Measurements from ENCODE around the gene TAS2R40. TPM values are rescaled to one million over a fixed set of nuclear protein-coding genes. Genes with fewer than 3 reads are reported as not detected.
A peak's percentile ranks its signal among the peaks of the same experiment; 100 is the strongest.

The TAS2R40 gene
- total and polyA plus RNA-seq, 4 donors: 0.07 TPM; not detected in 3

- Histone ChIP-seq H3K27me3 (ENCODE audit: control insufficient read depth in 3 of 3, insufficient read depth in 3 of 3, low read length in 2 of 3) (peaks cover 0 to 5% (median 0%) of the 10 kb centered on the region in 3 donors), H3K4me3 (no peak overlapping the region), H3K9me3 (ENCODE audit: control insufficient read depth in 4 of 4, insufficient read depth in 3 of 4, low read length in 3 of 4) (peaks cover 0 to 5% (median 1%) of the 10 kb centered on the region in 4 donors), H3K36me3 (ENCODE audit: control insufficient read depth in 4 of 4, insufficient read depth in 4 of 4, low read length in 4 of 4) (no peaks in the 10 kb centered on the region), H3K4me1 (ENCODE audit: control insufficient read depth in 5 of 5, insufficient read depth in 5 of 5, low read length in 5 of 5) (peaks cover 0 to 8% (median 0%) of the 10 kb centered on the region in 5 donors), H3K27ac (ENCODE audit: low read depth in 1 of 2, low read length in 1 of 2) (no peak overlapping the region), H3K9ac (ENCODE audit: insufficient read depth in 1 of 2, low read length in 2 of 2) (no peak overlapping the region)
- WGBS, 2 donors: 92 to 97% methylated on average over 1 of the region's 1 CpG
- ATAC-seq (ENCODE audit: insufficient read depth, low FRiP score) (no peak), DNase-seq (no peak)
- no peak for TF ChIP-seq CTCF (IDR thresholded peaks at IDR 0.05; ENCODE audit: control extremely low read depth, extremely low read depth)
Measured at GRCh38 chr7:143238289-143238980, 16.6 kb downstream of the TAS2R40 start.

- peak; percentile 37 for ATAC-seq (ENCODE audit: insufficient read depth, low FRiP score)
Measured at GRCh38 chr7:143239813-143240212, 18.0 kb downstream of the TAS2R40 start.

GRCh38 chr7:143240291-143241168 is 18.7 kb downstream of the TAS2R40 start:
- Histone ChIP-seq H3K4me1 (ENCODE audit: control insufficient read depth in 5 of 5, insufficient read depth in 5 of 5, low read length in 5 of 5) (peaks cover 0 to 13% (median 0%) of the 10 kb centered on the region in 5 donors), H3K27me3 (ENCODE audit: control insufficient read depth in 3 of 3, insufficient read depth in 3 of 3, low read length in 2 of 3) (peaks cover 0 to 5% (median 0%) of the 10 kb centered on the region in 3 donors), H3K36me3 (ENCODE audit: control insufficient read depth in 4 of 4, insufficient read depth in 4 of 4, low read length in 4 of 4) (no peaks in the 10 kb centered on the region), H3K9ac (ENCODE audit: insufficient read depth in 1 of 2, low read length in 2 of 2) (no peak overlapping the region), H3K27ac (ENCODE audit: low read depth in 1 of 2, low read length in 1 of 2) (no peak overlapping the region), H3K9me3 (ENCODE audit: control insufficient read depth in 4 of 4, insufficient read depth in 3 of 4, low read length in 3 of 4) (peaks cover 0 to 5% (median 1%) of the 10 kb centered on the region in 4 donors), H3K4me3 (no peak overlapping the region)
- peak; percentile 81 for ATAC-seq (ENCODE audit: insufficient read depth, low FRiP score)
- peak; percentile 75 to 91 (median 89) for DNase-seq
- TF ChIP-seq CTCF (IDR thresholded peaks at IDR 0.05; ENCODE audit: control extremely low read depth, extremely low read depth): peak; percentile 92
- 17 to 18% methylated on average over 9 of the region's 9 CpGs for WGBS, 2 donors

More at GRCh38 chr7:143239813-143240212, 18.0 kb downstream of the TAS2R40 start:
- H3K36me3 ChIP-seq (ENCODE audit: control insufficient read depth in 4 of 4, insufficient read depth in 4 of 4, low read length in 4 of 4): no peaks in the 10 kb centered on the region
- no peak overlapping the region for H3K4me3 ChIP-seq
- no peak overlapping the region for H3K27ac ChIP-seq (ENCODE audit: low read depth in 1 of 2, low read length in 1 of 2)
- no peak for TF ChIP-seq CTCF (IDR thresholded peaks at IDR 0.05; ENCODE audit: control extremely low read depth, extremely low read depth)
- no peak overlapping the region for H3K9ac ChIP-seq (ENCODE audit: insufficient read depth in 1 of 2, low read length in 2 of 2)
- peaks cover 0 to 13% (median 0%) of the 10 kb centered on the region in 5 donors for H3K4me1 ChIP-seq (ENCODE audit: control insufficient read depth in 5 of 5, insufficient read depth in 5 of 5, low read length in 5 of 5)
- peaks cover 0 to 5% (median 0%) of the 10 kb centered on the region in 3 donors for H3K27me3 ChIP-seq (ENCODE audit: control insufficient read depth in 3 of 3, insufficient read depth in 3 of 3, low read length in 2 of 3)
- peaks cover 0 to 5% (median 1%) of the 10 kb centered on the region in 4 donors for H3K9me3 ChIP-seq (ENCODE audit: control insufficient read depth in 4 of 4, insufficient read depth in 3 of 4, low read length in 3 of 4)
- DNase-seq: no peak

Data from lung (tissue), 12 donors.